ENCODE measurements around the gene PCED1B. TPM values are rescaled to one million over a fixed set of nuclear protein-coding genes. Genes with fewer than 3 reads are reported as not detected.

The PCED1B gene
- total RNA-seq, 3 donors from 2014 or later: 57.1 to 78.2 (median 71.2) TPM

DNA sequence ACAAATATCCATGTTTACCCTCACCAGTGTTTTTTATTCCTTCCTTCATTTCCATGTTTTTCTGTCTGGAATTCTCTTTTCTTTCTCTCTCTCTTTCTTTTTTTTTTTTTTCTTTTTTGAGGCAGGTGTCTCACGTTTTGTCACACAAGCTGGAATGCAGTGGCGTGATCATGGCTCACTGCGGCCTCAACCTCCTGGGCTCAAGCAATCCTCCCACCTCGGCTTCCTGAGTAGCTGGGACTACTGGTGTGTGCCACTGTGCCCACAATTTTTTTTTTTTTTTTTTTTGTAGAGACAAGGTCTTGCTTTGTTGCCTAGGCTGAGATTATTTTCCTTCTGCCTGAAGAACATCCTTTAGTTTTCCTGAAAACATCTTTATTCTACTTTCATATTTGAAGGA lies 15.4 kb downstream of the PCED1B start:
- no peak for ATAC-seq
- Mint-ChIP-seq H3K36me3 (ENCODE audit: insufficient read depth) (peaks cover 8% of the 10 kb centered on the region), H3K27me3 (ENCODE audit: low read depth) (no peaks in the 10 kb centered on the region), H3K9me3 (peaks cover 19% of the 10 kb centered on the region), H3K4me1 (ENCODE audit: low read depth) (peaks cover 28% of the 10 kb centered on the region), H3K4me3 (no peak overlapping the region)
- no peak for DNase-seq

DNA sequence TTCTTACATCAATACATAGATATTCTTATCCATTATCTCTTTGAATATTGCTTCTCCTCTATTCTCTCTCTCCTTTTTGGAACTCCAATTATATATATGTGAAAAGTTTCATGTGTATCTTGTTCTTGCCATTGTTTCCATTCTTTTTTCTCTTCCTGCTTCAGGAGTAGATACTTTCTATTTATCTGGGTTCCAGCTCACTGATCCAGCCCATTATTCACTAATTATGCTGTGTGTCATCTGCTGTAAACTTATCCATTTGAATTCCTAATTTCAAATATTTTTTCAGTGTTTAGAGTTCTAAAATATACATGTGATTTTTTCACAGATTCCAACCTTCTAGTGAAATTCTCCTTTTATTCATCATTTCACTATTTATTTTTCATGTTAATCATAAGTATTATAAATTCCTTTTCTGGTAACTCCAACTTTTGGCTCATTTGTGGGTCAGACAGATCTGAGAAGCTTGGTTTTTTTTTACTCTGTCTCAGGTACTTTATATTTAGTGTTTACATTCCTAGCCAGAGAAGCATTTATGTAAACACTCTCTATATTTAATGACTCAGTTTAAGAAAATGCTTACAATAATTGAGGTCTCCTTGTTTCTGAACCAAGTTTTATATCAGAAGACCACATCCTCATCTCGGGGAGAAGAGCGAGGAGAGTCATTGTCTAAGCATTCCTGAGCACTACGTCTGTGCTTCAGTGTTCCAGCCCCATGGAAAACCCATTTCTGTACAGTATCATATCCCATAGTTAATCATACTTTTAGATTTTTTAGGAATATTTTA lies 16.2 kb downstream of the PCED1B start:
- no peak for ATAC-seq
- Mint-ChIP-seq H3K4me3 (no peak overlapping the region), H3K36me3 (ENCODE audit: insufficient read depth) (peaks cover 6% of the 10 kb centered on the region), H3K9me3 (peaks cover 10% of the 10 kb centered on the region), H3K4me1 (ENCODE audit: low read depth) (peaks cover 28% of the 10 kb centered on the region), H3K27me3 (ENCODE audit: low read depth) (no peaks in the 10 kb centered on the region)
- DNase-seq: no peak

DNA sequence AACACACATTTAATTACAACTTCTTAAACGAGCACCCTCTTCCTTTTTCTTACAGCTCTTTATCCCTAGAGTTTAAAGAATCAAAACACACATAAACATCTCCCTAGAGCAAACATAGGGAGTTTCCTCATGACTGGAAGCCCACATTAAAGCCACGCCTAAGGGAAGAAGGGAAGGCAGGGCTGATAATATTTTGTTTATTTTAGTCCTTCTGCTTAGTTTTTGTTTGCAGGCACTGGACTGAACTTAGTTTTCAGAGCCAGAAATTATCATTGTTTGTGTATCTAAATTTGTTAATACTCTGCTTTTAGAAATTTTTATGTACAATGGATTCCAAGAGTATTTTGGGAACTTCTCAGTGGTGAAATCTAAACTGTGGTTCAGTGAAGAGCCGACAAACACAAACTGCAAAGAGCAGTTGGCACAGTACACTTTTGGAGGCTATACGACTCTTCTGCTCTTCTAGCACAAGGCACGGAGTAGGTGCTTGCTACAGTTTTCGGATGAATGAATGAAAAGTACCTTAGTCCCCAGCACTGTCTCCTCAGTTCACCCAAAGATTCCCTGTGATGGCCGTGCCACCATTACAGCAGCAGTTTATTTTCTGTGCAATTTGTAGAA lies 18.0 kb downstream of the PCED1B start:
- DNase-seq (no peak), ATAC-seq (no peak)
- peaks cover 24% of the 10 kb centered on the region for H3K4me1 Mint-ChIP-seq (ENCODE audit: low read depth)
- H3K36me3 Mint-ChIP-seq (ENCODE audit: insufficient read depth): peaks cover 6% of the 10 kb centered on the region
- H3K9me3 Mint-ChIP-seq: peaks cover 4% of the 10 kb centered on the region
- H3K27me3 Mint-ChIP-seq (ENCODE audit: low read depth): no peaks in the 10 kb centered on the region
- H3K4me3 Mint-ChIP-seq: no peak overlapping the region

DNA sequence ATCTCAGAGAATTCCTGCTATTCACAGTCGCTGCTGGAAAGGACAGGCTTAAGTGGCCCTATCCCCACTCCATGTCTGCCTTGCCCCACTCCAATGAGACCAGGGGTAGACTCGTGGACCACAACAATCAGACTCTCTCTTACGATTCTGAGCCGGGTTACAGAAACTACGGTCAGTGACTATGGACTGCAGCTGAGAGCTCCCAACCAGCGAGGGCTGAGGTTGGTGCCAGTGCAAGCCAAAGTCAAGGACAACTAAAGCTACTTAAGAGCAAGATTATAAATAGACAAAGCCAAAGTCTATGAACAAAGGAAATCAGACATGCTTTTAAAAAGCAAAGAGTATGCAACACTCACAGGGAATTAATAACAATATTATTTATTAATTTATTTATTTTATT lies 18.7 kb downstream of the PCED1B start:
- peaks cover 22% of the 10 kb centered on the region for H3K4me1 Mint-ChIP-seq (ENCODE audit: low read depth)
- no peak for ATAC-seq
- no peak overlapping the region for H3K4me3 Mint-ChIP-seq
- peaks cover 4% of the 10 kb centered on the region for H3K9me3 Mint-ChIP-seq
- DNase-seq: no peak
- H3K36me3 Mint-ChIP-seq (ENCODE audit: insufficient read depth): peaks cover 6% of the 10 kb centered on the region
- H3K27me3 Mint-ChIP-seq (ENCODE audit: low read depth): no peaks in the 10 kb centered on the region

DNA sequence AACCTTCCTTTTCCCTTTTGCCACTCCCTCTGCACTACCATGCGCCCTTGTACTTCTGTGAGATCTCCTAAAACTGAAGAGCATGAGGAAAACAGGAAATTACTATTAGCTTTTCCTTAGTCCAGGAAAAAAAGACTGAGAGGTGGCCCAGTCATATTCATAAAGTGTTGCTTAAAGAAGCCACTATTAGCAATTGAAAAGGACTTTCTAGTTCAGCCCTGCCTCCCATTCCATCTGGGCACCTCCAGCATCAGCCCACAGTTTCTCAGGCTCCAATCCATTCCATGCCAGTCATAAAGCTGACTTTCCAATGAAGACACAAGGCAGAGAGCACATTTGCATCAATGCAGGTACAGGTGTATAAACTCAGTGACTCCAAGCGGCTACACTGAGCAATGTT lies 20.2 kb downstream of the PCED1B start:
- DNase-seq (no peak), ATAC-seq (no peak)
- peaks cover 4% of the 10 kb centered on the region for H3K9me3 Mint-ChIP-seq
- peaks cover 10% of the 10 kb centered on the region for H3K4me1 Mint-ChIP-seq (ENCODE audit: low read depth)
- H3K36me3 Mint-ChIP-seq (ENCODE audit: insufficient read depth): peaks cover 6% of the 10 kb centered on the region
- no peaks in the 10 kb centered on the region for H3K27me3 Mint-ChIP-seq (ENCODE audit: low read depth)
- no peak overlapping the region for H3K4me3 Mint-ChIP-seq

DNA sequence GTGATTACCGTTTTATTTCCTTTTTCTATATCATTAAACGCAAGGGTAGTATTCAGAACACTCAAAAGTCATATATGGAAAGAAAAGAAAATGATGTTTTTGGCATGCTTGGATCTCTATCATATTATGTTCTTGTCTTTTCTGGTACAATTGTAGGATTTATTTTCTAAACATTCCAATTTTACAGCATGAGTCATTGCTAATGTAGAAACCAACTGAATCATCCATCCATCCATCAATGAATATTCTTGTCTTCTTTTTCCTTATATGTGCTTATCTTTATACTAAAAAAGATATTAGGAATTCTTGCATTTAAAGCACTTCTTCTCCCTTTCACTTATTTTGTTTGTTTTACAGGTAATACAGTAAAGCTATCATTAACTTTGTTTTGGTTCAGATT lies 20.7 kb downstream of the PCED1B start:
- DNase-seq: no peak
- Mint-ChIP-seq H3K9me3 (peaks cover 3% of the 10 kb centered on the region), H3K27me3 (ENCODE audit: low read depth) (no peaks in the 10 kb centered on the region), H3K4me3 (no peak overlapping the region), H3K36me3 (ENCODE audit: insufficient read depth) (peaks cover 4% of the 10 kb centered on the region), H3K4me1 (ENCODE audit: low read depth) (peaks cover 6% of the 10 kb centered on the region)
- ATAC-seq: no peak

DNA sequence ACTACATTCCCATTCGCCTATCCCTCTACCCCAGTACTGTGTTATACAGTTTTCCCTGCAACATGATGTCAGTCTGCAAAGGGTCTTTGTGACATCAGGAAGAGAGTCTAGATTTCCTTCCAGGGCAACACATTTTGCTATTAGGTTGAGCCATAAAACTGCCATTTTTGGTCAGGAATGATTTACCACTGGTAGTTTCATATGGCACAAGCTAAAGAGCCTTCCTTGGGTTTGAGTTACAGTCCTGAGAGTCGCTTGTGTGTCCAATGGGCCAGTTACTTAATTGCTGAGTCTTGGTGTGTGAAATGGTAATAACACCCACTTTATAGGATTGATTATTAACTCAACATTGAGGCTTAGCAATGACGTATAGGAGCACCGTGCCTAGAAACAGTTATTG lies 23.0 kb downstream of the PCED1B start:
- no peak overlapping the region for H3K4me3 Mint-ChIP-seq
- H3K4me1 Mint-ChIP-seq (ENCODE audit: low read depth): no peaks in the 10 kb centered on the region
- ATAC-seq: no peak
- no peaks in the 10 kb centered on the region for H3K9me3 Mint-ChIP-seq
- H3K36me3 Mint-ChIP-seq (ENCODE audit: insufficient read depth): peaks cover 17% of the 10 kb centered on the region
- no peak for DNase-seq
- no peaks in the 10 kb centered on the region for H3K27me3 Mint-ChIP-seq (ENCODE audit: low read depth)

DNA sequence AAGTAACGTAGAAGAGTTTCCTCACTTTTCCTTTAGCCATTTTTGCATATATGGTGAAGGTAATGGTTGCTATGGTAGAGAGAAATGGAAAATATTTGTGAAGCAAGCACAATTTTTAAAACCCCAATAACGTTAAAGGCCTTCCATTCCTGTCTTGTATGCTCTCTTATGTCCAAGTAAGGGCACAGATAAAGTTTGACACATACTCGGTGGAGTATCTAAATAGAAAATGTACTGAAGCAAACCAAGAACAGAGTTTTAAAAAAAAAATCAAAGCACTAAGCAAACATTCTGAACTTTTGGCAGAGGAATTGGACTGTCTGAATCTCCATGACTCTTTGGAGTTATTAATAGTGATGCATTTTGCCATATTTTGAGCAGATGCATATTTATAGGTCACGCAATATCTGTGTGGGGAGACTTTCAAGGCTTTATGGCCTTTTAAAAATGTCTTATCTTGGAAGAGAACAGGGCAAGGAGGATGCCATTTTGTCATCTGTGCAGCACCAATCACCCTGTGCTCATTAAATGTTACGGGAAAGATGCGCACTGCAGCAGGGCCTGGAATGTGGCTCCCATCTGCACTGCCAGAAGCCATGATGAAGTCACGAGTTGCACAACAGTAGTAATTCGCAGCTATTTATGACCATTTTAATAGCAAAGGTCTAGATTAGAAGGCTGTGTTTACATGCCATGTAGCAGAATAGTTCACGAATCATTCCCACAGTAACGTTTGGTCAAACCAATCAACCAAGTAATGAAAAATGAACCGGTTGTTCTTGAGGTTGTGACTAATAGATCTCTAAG lies 23.6 kb downstream of the PCED1B start:
- no peak for ATAC-seq
- Mint-ChIP-seq H3K36me3 (ENCODE audit: insufficient read depth) (peaks cover 18% of the 10 kb centered on the region), H3K4me1 (ENCODE audit: low read depth) (no peaks in the 10 kb centered on the region), H3K27me3 (ENCODE audit: low read depth) (no peaks in the 10 kb centered on the region), H3K4me3 (no peak overlapping the region), H3K9me3 (no peaks in the 10 kb centered on the region)
- DNase-seq: no peak

DNA sequence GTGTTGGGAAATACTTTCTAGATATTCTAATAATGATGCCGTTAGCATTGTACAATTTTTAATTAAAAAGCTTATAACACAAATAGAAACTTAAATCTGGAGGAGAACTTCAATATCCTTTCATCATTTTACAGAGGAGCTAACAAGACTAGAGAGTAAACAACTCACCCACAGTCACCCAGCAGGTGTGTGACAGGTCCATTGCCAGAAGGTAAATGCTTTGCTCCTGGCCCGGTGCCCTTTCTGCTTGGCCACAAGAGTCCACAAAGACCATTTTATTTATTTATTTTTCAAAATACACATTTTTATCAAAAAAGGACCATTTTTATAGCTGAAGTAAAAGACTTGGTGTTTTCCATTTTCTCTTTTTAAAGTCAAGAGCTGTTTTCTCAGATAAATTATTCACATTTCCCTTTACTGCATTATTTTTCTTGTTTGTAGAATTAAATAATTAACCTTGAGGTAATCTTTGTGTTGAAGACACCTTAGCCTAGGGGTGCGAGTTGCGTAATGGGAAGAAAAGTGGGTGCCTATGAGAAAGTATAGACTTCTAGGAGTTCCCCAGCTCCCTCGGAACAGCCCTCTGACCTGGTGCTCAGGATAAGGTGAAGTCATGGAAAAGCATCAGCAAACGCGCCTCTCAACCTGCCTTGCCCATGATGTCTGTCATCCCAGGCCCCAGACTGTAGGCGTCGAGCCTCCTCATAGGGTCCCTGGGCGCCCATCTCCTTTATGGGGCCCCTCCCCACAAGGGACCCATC lies 26.7 kb downstream of the PCED1B start:
- Mint-ChIP-seq H3K9me3 (no peaks in the 10 kb centered on the region), H3K36me3 (ENCODE audit: insufficient read depth) (peaks cover 27% of the 10 kb centered on the region), H3K4me1 (ENCODE audit: low read depth) (peaks cover 17% of the 10 kb centered on the region), H3K4me3 (no peak overlapping the region), H3K27me3 (ENCODE audit: low read depth) (no peaks in the 10 kb centered on the region)
- no peak for DNase-seq
- ATAC-seq: no peak

DNA sequence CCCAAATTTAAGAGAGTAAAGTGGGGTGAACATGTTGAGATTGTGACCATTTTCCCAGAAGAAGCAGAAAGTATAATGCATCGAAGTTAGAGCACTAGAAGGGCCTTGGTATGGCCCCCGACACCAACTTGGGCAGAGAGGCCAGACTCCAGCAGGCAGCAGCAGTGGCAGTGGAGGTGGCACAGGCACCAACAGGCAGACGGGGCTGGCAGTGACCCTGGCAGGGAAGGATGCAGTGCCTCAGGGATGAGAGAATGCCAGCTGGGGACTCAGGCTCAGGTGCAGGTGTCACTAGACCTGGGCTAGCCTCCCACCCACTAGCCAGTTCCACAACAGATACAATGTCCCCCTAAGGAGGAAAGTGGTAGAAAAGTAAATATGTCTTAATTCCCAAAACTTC lies 28.0 kb downstream of the PCED1B start:
- H3K4me1 Mint-ChIP-seq (ENCODE audit: low read depth): peaks cover 28% of the 10 kb centered on the region
- ATAC-seq: no peak
- H3K27me3 Mint-ChIP-seq (ENCODE audit: low read depth): no peaks in the 10 kb centered on the region
- no peak overlapping the region for H3K4me3 Mint-ChIP-seq
- no peaks in the 10 kb centered on the region for H3K9me3 Mint-ChIP-seq
- H3K36me3 Mint-ChIP-seq (ENCODE audit: insufficient read depth): peaks cover 27% of the 10 kb centered on the region
- no peak for DNase-seq

DNA sequence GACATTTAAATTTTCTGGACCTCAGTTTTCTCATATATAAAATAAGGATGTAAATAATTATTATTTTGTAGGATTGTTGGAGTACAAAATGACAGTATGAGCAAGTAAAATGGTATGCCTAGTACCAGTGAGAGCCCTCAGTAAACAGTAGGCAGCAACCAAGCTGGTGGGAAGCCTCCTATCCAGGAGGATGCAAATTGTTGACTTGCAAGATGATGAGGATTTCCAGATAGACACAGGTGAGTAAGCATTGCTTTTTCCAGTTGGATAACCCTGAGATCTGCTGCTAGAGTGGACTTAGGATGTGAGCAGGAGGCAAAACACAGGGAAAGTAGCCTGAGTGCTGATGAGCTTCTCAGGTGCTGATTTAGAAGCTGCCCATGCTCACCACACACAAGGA lies 28.5 kb downstream of the PCED1B start:
- H3K4me3 Mint-ChIP-seq: no peak overlapping the region
- no peaks in the 10 kb centered on the region for H3K27me3 Mint-ChIP-seq (ENCODE audit: low read depth)
- peaks cover 27% of the 10 kb centered on the region for H3K36me3 Mint-ChIP-seq (ENCODE audit: insufficient read depth)
- ATAC-seq (no peak), DNase-seq (no peak)
- peaks cover 32% of the 10 kb centered on the region for H3K4me1 Mint-ChIP-seq (ENCODE audit: low read depth)
- no peaks in the 10 kb centered on the region for H3K9me3 Mint-ChIP-seq

DNA sequence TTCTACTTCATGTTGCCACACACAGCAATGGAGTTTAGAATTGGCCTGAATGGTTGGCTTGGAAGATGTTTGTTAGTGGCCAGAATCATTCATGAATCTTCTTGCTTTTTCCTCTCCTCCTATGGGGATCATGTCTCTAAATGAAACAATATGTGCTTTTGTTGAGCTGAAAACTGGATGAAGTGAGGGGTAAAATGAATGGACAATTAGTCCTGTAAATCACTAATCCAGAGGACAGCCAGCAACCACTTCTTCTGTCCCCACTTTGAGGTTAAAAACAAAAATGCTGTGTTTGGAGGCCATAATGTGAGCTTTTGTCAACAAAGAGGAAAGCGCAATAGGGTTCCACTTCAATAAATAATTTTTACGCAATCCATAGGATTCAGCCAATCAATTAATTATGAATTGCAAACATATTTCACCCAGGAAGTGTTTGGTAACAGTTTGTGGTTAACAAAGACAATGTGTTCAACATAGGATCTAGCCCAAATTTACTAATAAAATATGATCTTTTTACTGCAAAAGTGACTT lies 30.7 kb downstream of the PCED1B start:
- Mint-ChIP-seq H3K9me3 (no peaks in the 10 kb centered on the region), H3K36me3 (ENCODE audit: insufficient read depth) (peaks cover 28% of the 10 kb centered on the region), H3K4me1 (ENCODE audit: low read depth) (peaks cover 33% of the 10 kb centered on the region), H3K27me3 (ENCODE audit: low read depth) (no peaks in the 10 kb centered on the region), H3K4me3 (no peak overlapping the region)
- ATAC-seq (no peak), DNase-seq (no peak)

DNA sequence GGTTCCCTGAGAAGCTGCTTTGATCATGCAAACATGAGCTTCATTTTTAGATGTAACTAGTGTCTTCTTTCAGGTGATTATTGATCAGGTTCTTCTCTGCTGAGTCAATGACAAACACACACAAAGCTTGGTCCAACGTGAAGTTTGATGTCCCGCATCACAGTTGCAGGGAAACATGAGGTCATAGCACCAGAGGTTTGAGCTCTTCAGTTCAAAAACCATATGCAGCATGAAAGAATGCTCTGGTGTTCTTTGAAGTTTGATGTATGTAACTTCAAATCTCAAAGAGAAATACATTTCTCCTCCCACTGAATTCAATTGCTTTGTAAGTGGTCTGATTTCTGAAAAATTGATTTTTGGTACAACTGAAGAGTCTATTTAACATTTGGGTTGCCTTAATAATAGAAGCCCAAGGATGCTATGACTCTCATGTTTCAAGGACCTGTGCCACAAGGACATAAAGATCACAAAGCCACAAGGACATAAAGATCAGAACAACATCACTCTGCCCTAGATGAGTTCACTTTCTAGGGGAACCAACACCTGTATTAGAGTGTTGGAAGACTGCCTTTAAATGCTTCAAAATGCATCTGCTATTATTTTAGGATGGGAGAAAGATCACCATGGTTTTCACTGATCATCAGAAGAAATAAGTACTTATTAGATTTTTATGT lies 31.4 kb downstream of the PCED1B start:
- DNase-seq: no peak
- ATAC-seq: peak; percentile 38 to 44
- Mint-ChIP-seq H3K36me3 (ENCODE audit: insufficient read depth) (peaks cover 25% of the 10 kb centered on the region), H3K4me1 (ENCODE audit: low read depth) (peaks cover 33% of the 10 kb centered on the region), H3K27me3 (ENCODE audit: low read depth) (no peaks in the 10 kb centered on the region), H3K9me3 (no peaks in the 10 kb centered on the region), H3K4me3 (no peak overlapping the region)

All from activated T-cell treated with anti-CD3 and anti-CD28 coated beads, Interleukin-2, amount 50 U/mL, for 4 hours (primary cell).